ENCODE measurements around the gene MRPL51. TPM values are rescaled to one million over a fixed set of nuclear protein-coding genes. Genes with fewer than 3 reads are reported as not detected.
A peak's percentile ranks its signal among the peaks of the same experiment; 100 is the strongest.

MRPL51 gene
- total RNA-seq, 1 donor from 2014 or later = 277 TPM

- no peaks in the 10 kb centered on the region for H3K9me3 Mint-ChIP-seq
- H3K36me3 Mint-ChIP-seq (ENCODE audit: low read depth) = peaks cover 73% of the 10 kb centered on the region
- intact Hi-C loops (cut with micrococcal nuclease) = loop anchor here (1.0 to 2.0 kb wide), 7 partner anchors 22 to 338 kb away; partner anchors contain the start of genes CHD4, IFFO1, NOP2 and SPSB2
- peaks cover 50% of the 10 kb centered on the region for H3K4me1 Mint-ChIP-seq
- H3K4me3 Mint-ChIP-seq = peak overlapping the region; percentile 92
- peak; percentile 94 for DNase-seq
- H3K27ac Mint-ChIP-seq = peak overlapping the region; percentile 99
- no peaks in the 10 kb centered on the region for H3K27me3 Mint-ChIP-seq
Observed at GRCh38 chr12:6534945-6535696, 42.1 kb upstream of the MRPL51 start.

GRCh38 chr12:6534695-6534944 lies 41.6 kb upstream of the MRPL51 start:
- Mint-ChIP-seq H3K9me3 (no peaks in the 10 kb centered on the region), H3K27ac (peak overlapping the region; percentile 99), H3K4me1 (peaks cover 46% of the 10 kb centered on the region), H3K27me3 (no peaks in the 10 kb centered on the region), H3K4me3 (peak overlapping the region; percentile 92), H3K36me3 (ENCODE audit: low read depth) (peaks cover 76% of the 10 kb centered on the region)
- DNase-seq = no peak
- intact Hi-C loops (cut with micrococcal nuclease) = loop anchor here (1.0 to 2.0 kb wide), 7 partner anchors 22 to 339 kb away; partner anchors contain the start of genes CHD4, IFFO1, NOP2 and SPSB2

GRCh38 chr12:6533923-6534694 lies 41.0 kb upstream of the MRPL51 start, which contains the start of gene GAPDH:
GAPDH (plus strand) TSS chr12:6534517; CDS start chr12:6534833, 316 bp downstream.
- H3K36me3 Mint-ChIP-seq (ENCODE audit: low read depth) = peaks cover 77% of the 10 kb centered on the region
- peak; percentile 97 for DNase-seq
- H3K9me3 Mint-ChIP-seq = no peaks in the 10 kb centered on the region
- intact Hi-C loops (cut with micrococcal nuclease) = loop anchor here (1.0 to 2.0 kb wide), 7 partner anchors 23 to 339 kb away; partner anchors contain the start of genes CHD4, IFFO1, NOP2 and SPSB2
- H3K27me3 Mint-ChIP-seq = no peaks in the 10 kb centered on the region
- peak within 1 kb of the TSS; percentile 92 for H3K4me3 Mint-ChIP-seq
- H3K4me1 Mint-ChIP-seq = peaks cover 41% of the 10 kb centered on the region
- H3K27ac Mint-ChIP-seq = peak within 1 kb of the TSS; percentile 99

- intact Hi-C loops (cut with micrococcal nuclease) = no loop called here
- Mint-ChIP-seq H3K27ac (peak overlapping the region; percentile 99), H3K27me3 (no peaks in the 10 kb centered on the region), H3K4me3 (peak overlapping the region; percentile 92), H3K36me3 (ENCODE audit: low read depth) (peaks cover 81% of the 10 kb centered on the region), H3K9me3 (no peaks in the 10 kb centered on the region), H3K4me1 (peaks cover 38% of the 10 kb centered on the region)
- no peak for DNase-seq
Observed at GRCh38 chr12:6533653-6533922, 40.5 kb upstream of the MRPL51 start.

- peaks cover 38% of the 10 kb centered on the region for H3K4me1 Mint-ChIP-seq
- DNase-seq = peak; percentile 86
- H3K27me3 Mint-ChIP-seq = no peaks in the 10 kb centered on the region
- H3K4me3 Mint-ChIP-seq = peak overlapping the region; percentile 92
- intact Hi-C loops (cut with micrococcal nuclease) = loop anchor here (1.0 kb wide), 3 partner anchors 39 to 198 kb away; partner anchors contain the start of genes NCAPD2 and VAMP1
- peaks cover 81% of the 10 kb centered on the region for H3K36me3 Mint-ChIP-seq (ENCODE audit: low read depth)
- peak overlapping the region; percentile 99 for H3K27ac Mint-ChIP-seq
- H3K9me3 Mint-ChIP-seq = no peaks in the 10 kb centered on the region
Observed at GRCh38 chr12:6532927-6533652, 40.0 kb upstream of the MRPL51 start.

- Mint-ChIP-seq H3K27ac (peak overlapping the region; percentile 99), H3K36me3 (ENCODE audit: low read depth) (peaks cover 82% of the 10 kb centered on the region), H3K4me1 (peaks cover 30% of the 10 kb centered on the region), H3K9me3 (no peaks in the 10 kb centered on the region), H3K27me3 (no peaks in the 10 kb centered on the region), H3K4me3 (peak overlapping the region; percentile 92)
- intact Hi-C loops (cut with micrococcal nuclease) = loop anchor here (1.0 kb wide), 3 partner anchors 38 to 197 kb away; partner anchors contain the start of genes NCAPD2 and VAMP1
- DNase-seq = peak; percentile 94
Observed at GRCh38 chr12:6532051-6532926, 39.2 kb upstream of the MRPL51 start.

- intact Hi-C loops (cut with micrococcal nuclease) = no loop called here
- H3K27ac Mint-ChIP-seq = peak overlapping the region; percentile 77
- no peaks in the 10 kb centered on the region for H3K27me3 Mint-ChIP-seq
- peak overlapping the region; percentile 31 for H3K4me3 Mint-ChIP-seq
- H3K36me3 Mint-ChIP-seq (ENCODE audit: low read depth) = peaks cover 82% of the 10 kb centered on the region
- peaks cover 21% of the 10 kb centered on the region for H3K4me1 Mint-ChIP-seq
- H3K9me3 Mint-ChIP-seq = no peaks in the 10 kb centered on the region
- DNase-seq = no peak
Observed at GRCh38 chr12:6530576-6531260, 37.7 kb upstream of the MRPL51 start.

GRCh38 chr12:6529291-6529737 lies 36.3 kb upstream of the MRPL51 start:
- peaks cover 21% of the 10 kb centered on the region for H3K4me1 Mint-ChIP-seq
- DNase-seq = no peak
- peak overlapping the region; percentile 51 for H3K27ac Mint-ChIP-seq
- H3K36me3 Mint-ChIP-seq (ENCODE audit: low read depth) = peaks cover 82% of the 10 kb centered on the region
- H3K9me3 Mint-ChIP-seq = no peaks in the 10 kb centered on the region
- H3K27me3 Mint-ChIP-seq = no peaks in the 10 kb centered on the region
- intact Hi-C loops (cut with micrococcal nuclease) = no loop called here
- no peak overlapping the region for H3K4me3 Mint-ChIP-seq

- Mint-ChIP-seq H3K36me3 (ENCODE audit: low read depth) (peaks cover 86% of the 10 kb centered on the region), H3K4me3 (no peak overlapping the region), H3K27ac (peak overlapping the region; percentile 51), H3K9me3 (no peaks in the 10 kb centered on the region), H3K4me1 (peaks cover 21% of the 10 kb centered on the region), H3K27me3 (no peaks in the 10 kb centered on the region)
- intact Hi-C loops (cut with micrococcal nuclease) = no loop called here
- no peak for DNase-seq
Observed at GRCh38 chr12:6528539-6529235, 35.6 kb upstream of the MRPL51 start.

GRCh38 chr12:6527711-6528110 lies 34.6 kb upstream of the MRPL51 start:
- peaks cover 92% of the 10 kb centered on the region for H3K36me3 Mint-ChIP-seq (ENCODE audit: low read depth)
- intact Hi-C loops (cut with micrococcal nuclease) = no loop called here
- no peak for DNase-seq
- no peaks in the 10 kb centered on the region for H3K9me3 Mint-ChIP-seq
- H3K27ac Mint-ChIP-seq = no peak overlapping the region
- no peaks in the 10 kb centered on the region for H3K27me3 Mint-ChIP-seq
- H3K4me1 Mint-ChIP-seq = peaks cover 18% of the 10 kb centered on the region
- H3K4me3 Mint-ChIP-seq = no peak overlapping the region

- Mint-ChIP-seq H3K9me3 (no peaks in the 10 kb centered on the region), H3K36me3 (ENCODE audit: low read depth) (peaks cover 92% of the 10 kb centered on the region), H3K4me1 (peaks cover 11% of the 10 kb centered on the region), H3K27ac (no peak overlapping the region), H3K4me3 (no peak overlapping the region), H3K27me3 (no peaks in the 10 kb centered on the region)
- intact Hi-C loops (cut with micrococcal nuclease) = no loop called here
- no peak for DNase-seq
Observed at GRCh38 chr12:6526766-6527525, 33.9 kb upstream of the MRPL51 start.
